ENCODE results near the gene ANP32A. TPM values are rescaled to one million over a fixed set of nuclear protein-coding genes. Genes with fewer than 3 reads are reported as not detected.

Gene ANP32A
- total RNA-seq, 1 experiment from 2014 or later, result 130 TPM

GRCh38 chr15:68784206-68784605 lies 36.5 kb downstream of the ANP32A start:
- no peak for DNase-seq (ENCODE audit: extremely low read depth, low read depth)

GRCh38 chr15:68783226-68784058 lies 37.3 kb downstream of the ANP32A start:
- peak; percentile 13 for DNase-seq (ENCODE audit: extremely low read depth, low read depth)

GRCh38 chr15:68782589-68783161 lies 38.0 kb downstream of the ANP32A start:
- no peak for DNase-seq (ENCODE audit: extremely low read depth, low read depth)

DNA sequence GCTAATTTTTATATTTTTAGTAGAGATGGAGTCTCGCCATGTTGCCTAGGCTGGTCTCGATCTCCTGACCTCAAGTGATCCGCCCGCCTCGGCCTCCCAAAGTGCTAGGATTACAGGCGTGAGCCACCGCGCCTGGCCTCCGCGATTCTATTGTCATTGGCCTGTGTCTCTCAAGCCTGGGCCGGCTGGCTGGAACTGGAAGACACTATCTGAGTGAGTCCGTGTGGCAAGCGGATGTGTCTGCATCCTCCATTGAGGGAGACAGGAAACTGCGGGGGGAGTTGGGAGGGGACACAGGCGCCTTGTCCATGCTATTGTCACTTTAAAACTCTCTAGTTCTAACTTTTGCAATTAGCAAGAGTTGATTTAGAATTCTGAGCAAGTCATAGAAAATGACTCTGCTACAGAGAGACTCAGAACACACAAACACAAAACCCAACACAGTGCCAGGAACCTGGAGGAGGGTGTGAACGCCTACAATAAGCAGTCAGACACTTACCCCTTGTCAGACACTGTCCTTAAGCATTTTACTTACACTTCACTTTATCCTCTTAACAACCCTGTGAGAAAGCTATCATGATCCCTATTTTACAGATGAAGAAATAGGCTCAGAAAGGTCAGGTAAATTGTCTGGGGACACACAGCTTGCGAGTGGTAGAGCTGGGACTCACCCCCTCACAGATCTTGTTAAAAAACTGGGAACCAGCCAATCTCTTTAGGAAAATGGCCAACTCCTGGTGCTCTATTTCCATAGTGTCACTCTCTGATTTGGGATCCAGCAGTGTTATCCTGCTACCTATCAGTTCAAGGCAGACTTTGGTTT lies 38.7 kb downstream of the ANP32A start:
- DNase-seq (ENCODE audit: extremely low read depth, low read depth), result no peak

DNA sequence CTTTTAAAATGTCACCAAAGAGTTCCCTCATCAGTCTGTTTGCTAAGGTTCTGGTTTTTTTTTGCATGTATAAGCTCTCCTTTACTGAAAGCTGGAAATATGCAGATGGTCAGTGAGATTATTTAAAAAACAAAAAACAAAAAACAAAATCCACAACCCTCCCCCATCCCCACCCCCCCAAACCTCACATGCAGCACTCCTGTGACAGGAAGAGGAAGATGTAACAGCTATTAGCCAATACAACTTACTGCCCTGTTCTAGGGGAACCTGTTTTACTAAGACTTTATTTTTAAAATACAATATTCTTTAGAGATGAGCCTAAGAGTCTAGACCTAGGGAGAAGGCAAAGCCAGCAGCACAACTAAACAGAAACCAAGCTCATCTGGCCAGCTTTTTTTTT lies 39.5 kb downstream of the ANP32A start:
- no peak for DNase-seq (ENCODE audit: extremely low read depth, low read depth)

DNA sequence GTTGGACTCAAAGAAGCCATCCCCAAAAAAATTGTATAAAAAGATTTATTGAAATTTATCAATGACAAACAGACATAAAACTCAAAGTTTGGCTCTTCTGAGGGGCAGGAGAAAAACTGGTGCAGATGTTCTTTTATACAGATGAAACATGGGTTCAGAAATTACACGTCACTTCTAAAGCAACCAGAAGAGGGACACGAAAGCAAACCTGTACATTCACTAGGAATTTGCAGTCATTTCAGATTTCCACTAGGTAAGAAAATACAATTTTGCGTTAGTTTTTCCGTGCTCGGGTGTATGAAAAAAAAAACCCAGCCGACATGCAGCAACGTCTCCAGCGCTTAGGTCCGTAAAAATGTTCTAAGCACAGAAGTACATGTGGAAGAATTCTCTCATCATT lies 41.8 kb downstream of the ANP32A start:
- no peak for DNase-seq (ENCODE audit: extremely low read depth, low read depth)

DNA sequence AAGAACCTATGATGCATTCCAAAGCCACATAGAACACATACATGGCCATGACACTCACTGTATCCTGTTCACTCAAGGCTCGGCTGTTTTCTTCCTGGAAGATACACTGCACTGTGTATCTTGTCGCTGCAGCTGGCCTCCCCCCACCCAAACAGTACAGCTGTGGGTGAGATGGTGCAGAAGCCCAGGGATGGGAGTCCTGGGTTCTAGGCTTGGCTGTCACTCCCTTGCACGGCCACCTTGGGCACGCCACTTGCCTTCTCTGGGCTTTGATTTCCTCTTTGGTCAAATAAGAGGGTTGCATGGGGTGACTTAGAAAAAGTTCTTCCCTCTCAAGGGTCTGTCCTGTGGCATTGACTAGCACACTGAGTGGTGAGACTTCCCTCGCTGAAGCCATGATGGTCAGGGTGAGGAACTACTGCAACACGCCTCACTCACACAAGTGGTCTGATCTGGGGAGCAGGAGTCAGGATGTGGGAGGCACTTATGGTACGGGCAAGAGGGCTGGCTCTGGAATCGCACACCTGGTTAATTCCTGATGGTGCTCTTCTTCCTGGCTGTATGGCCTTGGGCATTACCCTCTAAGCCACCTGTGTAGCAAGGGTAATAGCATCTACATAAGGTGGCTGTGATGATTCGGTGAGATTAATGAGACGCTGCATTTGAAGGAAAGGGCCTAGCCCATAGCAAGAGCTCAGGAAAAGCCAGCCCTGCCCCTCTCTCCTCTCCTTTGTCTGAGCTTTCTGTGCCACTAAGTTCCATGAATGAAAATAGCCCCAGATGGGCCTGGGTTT lies 44.0 kb downstream of the ANP32A start:
- DNase-seq (ENCODE audit: extremely low read depth, low read depth), result no peak

- no peak for DNase-seq (ENCODE audit: extremely low read depth, low read depth)
Measured at GRCh38 chr15:68775671-68776476, 44.8 kb downstream of the ANP32A start.

- no peak for DNase-seq (ENCODE audit: extremely low read depth, low read depth)
Measured at GRCh38 chr15:68775236-68775577, 45.5 kb downstream of the ANP32A start.

DNA sequence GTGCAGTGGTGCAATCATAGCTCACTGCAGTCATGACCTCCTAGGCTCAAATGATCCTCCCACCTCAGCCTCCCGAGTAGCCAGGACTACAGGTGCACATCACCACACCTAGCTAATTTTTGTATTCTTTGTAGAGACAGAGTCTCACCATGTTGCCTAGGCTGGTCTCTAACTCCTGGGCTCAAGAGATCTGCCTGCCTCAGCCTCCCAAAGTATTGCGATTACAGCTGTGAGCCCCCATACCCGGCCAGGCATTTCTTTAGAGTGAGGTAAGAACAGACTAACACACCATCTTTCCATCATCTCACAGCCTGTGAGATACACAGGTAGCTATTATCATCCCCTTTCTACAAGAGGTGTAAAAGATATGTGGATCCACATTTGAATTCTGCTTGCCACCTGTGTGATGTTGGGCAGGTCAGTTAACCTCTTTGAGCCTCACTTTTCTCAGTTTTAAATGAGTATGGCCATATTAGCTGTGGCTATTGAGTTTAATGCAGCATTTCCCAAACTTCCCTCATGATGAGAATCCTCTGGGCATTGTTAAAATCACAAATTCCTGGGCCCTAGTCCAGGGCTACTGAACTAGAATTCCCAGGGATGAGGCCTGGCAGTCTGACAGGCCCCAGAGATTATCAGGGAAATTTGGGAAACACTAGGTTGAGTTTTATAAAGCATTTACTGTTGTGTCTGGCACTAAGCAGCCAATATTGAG lies 46.0 kb downstream of the ANP32A start:
- no peak for DNase-seq (ENCODE audit: extremely low read depth, low read depth)

DNA sequence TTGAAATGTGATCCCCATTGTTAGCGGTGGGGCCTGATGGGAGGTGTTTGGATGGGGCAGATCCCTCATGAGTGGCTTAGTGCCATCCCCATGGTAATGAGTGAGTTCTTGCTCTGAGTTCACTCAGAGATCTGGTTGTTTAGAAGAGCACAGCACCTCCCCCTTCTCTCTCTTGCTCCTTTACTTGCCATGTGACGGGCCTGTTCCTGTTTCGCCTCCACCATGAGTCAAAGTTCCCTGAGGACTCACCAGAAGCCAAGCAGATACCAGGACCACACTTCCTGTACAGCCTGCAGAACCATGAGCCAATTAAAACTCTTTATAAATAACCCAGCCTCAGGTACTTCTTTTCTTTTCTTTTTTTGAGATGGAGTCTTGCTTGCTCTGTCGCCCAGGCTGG lies 46.6 kb downstream of the ANP32A start:
- DNase-seq (ENCODE audit: extremely low read depth, low read depth), result no peak

- DNase-seq (ENCODE audit: extremely low read depth, low read depth), result no peak
Measured at GRCh38 chr15:68773036-68773435, 47.7 kb downstream of the ANP32A start.

DNA sequence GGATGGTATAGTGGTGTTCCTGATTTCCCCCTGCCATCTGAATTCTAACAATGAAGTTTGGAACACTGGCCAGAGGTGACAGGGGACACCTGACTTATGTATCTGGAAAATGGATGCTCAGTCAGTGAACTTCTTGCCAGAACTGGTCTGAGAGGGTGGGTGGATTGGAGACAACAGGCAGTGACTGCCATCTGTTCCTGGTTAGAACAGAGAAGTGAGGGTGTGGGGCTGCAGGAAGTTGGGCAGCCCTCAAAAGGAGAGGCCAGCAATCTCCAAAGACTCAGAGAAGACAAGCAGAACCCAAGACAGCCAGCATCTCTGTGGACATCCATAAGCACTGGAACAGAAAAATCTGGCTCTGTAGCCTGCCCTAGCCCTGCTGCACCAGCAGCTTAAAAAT lies 50.5 kb downstream of the ANP32A start:
- DNase-seq (ENCODE audit: extremely low read depth, low read depth), result no peak

DNA sequence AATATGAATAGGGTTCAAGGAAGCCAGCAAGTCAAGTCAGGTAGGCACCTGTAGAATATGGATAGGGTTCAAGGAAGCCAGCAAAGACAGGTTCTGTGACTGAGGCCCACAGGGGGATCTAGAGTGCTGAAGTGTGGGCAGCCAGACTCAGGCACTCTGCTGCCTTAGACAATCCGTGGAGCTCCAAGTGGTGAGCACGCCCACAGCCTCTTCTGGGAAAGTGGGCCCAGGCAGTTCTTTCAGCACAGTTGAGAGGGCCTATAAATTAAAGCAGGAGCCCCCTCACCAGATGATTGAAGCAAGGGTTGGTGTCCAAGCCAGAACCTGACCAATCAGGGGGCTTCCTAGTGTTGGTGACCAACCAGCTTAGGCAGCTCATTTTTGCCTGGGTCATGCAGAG lies 51.0 kb downstream of the ANP32A start:
- DNase-seq (ENCODE audit: extremely low read depth, low read depth), result no peak

- peak; percentile 38 for DNase-seq (ENCODE audit: extremely low read depth, low read depth)
Measured at GRCh38 chr15:68768321-68768720, 52.4 kb downstream of the ANP32A start.

DNA sequence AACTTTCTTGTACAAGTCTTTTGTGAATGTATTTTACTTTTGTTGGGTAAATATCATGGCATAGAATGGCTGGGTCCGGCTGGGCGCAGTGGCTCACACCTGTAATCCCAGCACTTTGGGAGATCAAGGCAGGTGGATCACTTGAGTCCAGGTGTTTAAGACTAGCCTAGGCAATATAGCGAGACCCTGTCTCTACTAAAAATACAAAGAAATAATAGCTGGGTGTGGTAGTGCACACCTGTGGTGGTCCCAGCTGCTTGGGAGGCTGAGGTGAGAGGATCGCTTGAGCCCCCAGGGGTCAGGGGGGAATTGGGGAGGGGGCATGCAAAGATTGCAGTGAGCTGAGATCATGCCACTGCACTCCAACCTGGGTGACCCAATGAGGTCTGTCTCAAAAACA lies 52.9 kb downstream of the ANP32A start:
- DNase-seq (ENCODE audit: extremely low read depth, low read depth), result no peak

DNA sequence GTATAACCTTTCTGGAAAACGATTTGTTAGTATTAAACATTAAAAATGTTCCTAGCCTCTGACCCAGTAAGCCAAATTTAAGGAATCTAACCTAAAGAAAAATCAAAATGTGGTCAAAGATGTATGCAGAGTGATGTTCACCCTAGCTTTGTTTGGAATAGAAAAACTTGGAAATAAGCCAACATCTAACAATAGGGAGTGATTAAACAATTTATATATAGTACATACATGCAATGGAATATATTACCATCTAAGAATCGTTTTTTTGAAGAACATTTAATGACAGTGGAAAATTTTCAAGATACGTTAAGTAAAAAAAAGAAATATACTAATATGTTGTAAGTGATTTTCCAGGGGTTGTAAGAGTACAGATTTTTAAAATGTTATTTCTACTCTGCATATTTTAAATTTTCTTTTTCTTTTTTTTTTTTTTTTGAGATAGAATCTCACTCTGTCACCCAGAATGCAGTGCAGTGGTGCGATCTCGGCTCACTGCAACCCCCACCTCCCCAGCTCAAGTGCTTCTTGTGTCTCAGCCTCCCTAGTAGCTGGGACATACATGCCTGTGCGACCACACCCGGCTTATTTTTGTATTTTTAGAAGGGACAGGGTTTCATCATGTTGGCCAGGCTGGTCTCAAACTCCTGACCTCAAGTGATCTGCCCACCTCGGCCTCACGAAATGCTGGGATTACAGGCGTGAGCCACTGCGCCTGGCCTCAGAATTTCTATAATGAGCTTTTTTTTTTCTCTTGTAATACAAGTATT lies 54.9 kb downstream of the ANP32A start:
- no peak for DNase-seq (ENCODE audit: extremely low read depth, low read depth)

GRCh38 chr15:68764090-68764489 lies 56.6 kb downstream of the ANP32A start:
- DNase-seq (ENCODE audit: extremely low read depth, low read depth), result no peak

GRCh38 chr15:68763063-68763462 lies 57.6 kb downstream of the ANP32A start:
- DNase-seq (ENCODE audit: extremely low read depth, low read depth), result no peak
